Fibroblast of pulmonary artery (primary cell): Measurements from ENCODE around the gene PMEPA1.

ENCODE experiments used
- DNase-seq: peaks from one replicate; pipeline ENCODE4 v3.0.0-alpha.2; 2010; ENCODE audit warnings: low read depth
- H3K4me3 ChIP-seq: replicated peaks from 2 replicates; pipeline ENCODE4 v1.5.1; 2011; ENCODE audit warnings: low read depth, mild to moderate bottlenecking, control low read depth, low read length, moderate library complexity
- CTCF ChIP-seq: IDR thresholded peaks from 2 replicates; pipeline ENCODE4 v1.5.1; 2011; ENCODE audit warnings: mild to moderate bottlenecking, control low read depth, low read length, inconsistent platforms; ENCODE audit errors: missing control alignments

PMEPA1 gene

GRCh38 chr20:57660181-57660921 is 49.5 kb downstream of the PMEPA1 start:
- H3K4me3 ChIP-seq: no peak overlapping the region
- no peak for TF ChIP-seq CTCF
- no peak for DNase-seq

DNA sequence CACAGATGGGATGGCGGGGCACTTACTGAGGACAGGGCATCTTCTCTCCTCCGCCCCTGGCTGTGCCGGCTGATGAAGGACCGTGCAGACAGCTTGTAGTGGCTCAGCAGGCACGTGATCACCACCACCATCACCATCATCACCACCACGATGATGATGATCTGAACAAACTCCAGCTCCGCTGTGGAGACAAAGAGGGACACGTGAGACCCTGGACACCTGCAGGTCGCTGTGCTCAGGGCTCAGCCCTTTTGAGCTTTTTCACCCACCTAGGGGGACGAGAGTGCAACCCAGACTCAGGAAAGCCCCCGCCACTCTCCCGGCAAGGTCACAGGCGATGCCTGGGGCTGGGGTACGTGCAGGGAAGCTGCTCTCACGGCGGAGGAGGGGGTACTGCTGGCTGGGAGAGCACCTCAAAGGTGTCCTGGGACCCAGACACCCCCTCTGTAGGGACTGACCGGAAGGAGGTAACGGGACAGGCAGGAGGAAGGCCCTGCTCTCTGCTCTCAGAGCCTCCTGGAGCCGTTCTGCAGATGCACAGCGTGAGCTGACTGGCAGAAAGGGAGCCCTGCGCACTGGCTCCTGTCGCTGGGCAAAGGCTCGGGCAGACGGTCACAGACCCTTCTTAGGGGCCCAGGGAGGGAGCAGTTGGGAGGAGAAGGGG is 50.2 kb downstream of the PMEPA1 start:
- TF ChIP-seq CTCF: no peak
- no peak for DNase-seq

DNA sequence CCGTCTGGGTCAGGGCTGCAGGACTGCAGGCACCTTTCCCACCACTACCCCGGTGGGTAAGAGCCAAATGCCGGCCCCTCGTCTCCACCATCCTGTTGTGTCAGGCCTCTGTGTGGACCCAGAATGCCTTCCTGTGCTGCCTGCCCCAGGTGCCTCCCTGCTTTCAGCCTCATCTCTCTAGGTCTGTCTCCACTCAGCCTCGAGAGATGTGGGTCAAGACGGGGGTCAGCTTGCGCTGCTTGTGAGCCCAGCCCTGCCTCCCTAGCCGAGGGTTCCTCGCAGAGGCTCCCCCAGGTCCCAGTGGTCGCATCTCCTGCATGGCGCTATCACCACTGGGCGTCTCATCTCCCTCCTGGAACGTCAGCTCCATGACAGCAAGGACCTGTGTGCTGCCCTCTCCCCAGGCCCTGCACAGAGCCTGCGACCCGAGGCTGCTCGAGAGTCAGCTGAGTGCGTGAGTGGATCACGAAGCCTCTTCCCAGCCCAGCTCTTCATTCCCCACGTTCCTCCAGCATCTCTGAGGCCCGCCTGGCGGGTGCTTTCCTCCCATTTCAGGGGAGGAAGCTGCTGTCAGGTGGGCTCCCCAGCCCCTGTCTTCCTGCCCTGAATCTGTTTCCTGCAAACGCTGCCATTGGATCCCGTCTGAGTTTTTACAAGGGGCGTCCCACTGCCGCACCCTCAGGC is 50.8 kb downstream of the PMEPA1 start:
- no peak for TF ChIP-seq CTCF
- H3K4me3 ChIP-seq: no peak overlapping the region
- DNase-seq: no peak

More for the DNA sequence above, 50.2 kb downstream of the PMEPA1 start:
- no peak overlapping the region for H3K4me3 ChIP-seq

DNA sequence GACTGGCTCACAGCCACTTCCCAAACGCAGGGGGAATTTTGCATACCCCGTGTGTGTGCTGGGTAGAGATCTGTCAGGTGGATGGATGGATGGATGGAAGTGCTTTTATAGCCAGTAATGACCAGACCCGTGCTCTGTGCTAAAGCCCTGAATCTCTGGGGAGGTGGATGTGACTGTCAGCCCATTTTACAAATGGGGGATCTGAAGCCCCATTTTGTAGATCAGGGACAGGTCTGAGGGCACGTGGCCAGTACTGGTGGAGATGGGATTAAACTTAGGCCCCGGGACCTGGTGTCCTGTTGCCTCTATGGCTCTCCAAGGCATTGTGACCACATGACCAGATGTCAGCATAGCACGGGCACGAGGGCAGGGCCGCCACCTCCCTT is 51.4 kb downstream of the PMEPA1 start:
- no peak for TF ChIP-seq CTCF
- H3K4me3 ChIP-seq: no peak overlapping the region
- no peak for DNase-seq

- no peak overlapping the region for H3K4me3 ChIP-seq
- no peak for TF ChIP-seq CTCF
- DNase-seq: no peak
These were observed 52.0 kb downstream of the PMEPA1 start for GRCh38 chr20:57657535-57658446.

- no peak for DNase-seq
- H3K4me3 ChIP-seq: no peak overlapping the region
- TF ChIP-seq CTCF: no peak
These were observed 52.8 kb downstream of the PMEPA1 start for GRCh38 chr20:57656821-57657534.
